H9 (cell line): ENCODE measurements around the gene SPATA25. TPM values are rescaled to one million over a fixed set of nuclear protein-coding genes. Genes with fewer than 3 reads are reported as not detected.

ENCODE experiments used
- DNase-seq: peaks from one replicate; pipeline ENCODE4 v3.0.0-alpha.2; 2017
- H2AFZ ChIP-seq: one replicate; pipeline ENCODE4 v1.6.1; 2013; ENCODE audit warnings: mild to moderate bottlenecking, low read length, control low read depth, moderate library complexity
- H2AK5ac ChIP-seq: 2 replicates; pipeline ENCODE4 v1.6.1; 2013; ENCODE audit warnings: low read length, control low read depth, mixed read lengths; ENCODE audit not compliant: insufficient read length
- H2BK120ac ChIP-seq: one replicate; pipeline ENCODE4 v1.6.1; 2013; ENCODE audit warnings: low read depth, mild to moderate bottlenecking, low read length, control low read depth, inconsistent platforms; ENCODE audit not compliant: poor library complexity, severe bottlenecking
- H2BK12ac ChIP-seq: 2 replicates; pipeline ENCODE4 v1.6.1; 2013; ENCODE audit warnings: low read length, control low read depth, mixed read lengths, low read depth; ENCODE audit not compliant: insufficient read length
- H2BK15ac ChIP-seq: 2 replicates; pipeline ENCODE4 v1.6.1; 2013; ENCODE audit warnings: low read depth, low read length, control low read depth
- H2BK20ac ChIP-seq: one replicate; pipeline ENCODE4 v1.6.1; 2013; ENCODE audit warnings: low read depth, mild to moderate bottlenecking, low read length, control low read depth, inconsistent platforms; ENCODE audit not compliant: poor library complexity, severe bottlenecking
- H2BK5ac ChIP-seq: 2 replicates; pipeline ENCODE4 v1.6.1; 2013; ENCODE audit warnings: low read length, control low read depth, mixed read lengths; ENCODE audit not compliant: insufficient read length
- H3K14ac ChIP-seq: 2 replicates; pipeline ENCODE4 v1.6.1; 2013; ENCODE audit warnings: low read length, control low read depth; ENCODE audit not compliant: insufficient read depth
- H3K18ac ChIP-seq: 2 replicates; pipeline ENCODE4 v1.6.1; 2013; ENCODE audit warnings: low read depth, mild to moderate bottlenecking, mixed read lengths, low read length, control low read depth; ENCODE audit not compliant: insufficient read length
- H3K23ac ChIP-seq: 2 replicates; pipeline ENCODE4 v1.6.1; 2013; ENCODE audit warnings: low read length, control low read depth, mixed read lengths, low read depth; ENCODE audit not compliant: insufficient read length
- H3K23me2 ChIP-seq: 2 replicates; pipeline ENCODE4 v1.6.1; 2013; ENCODE audit warnings: low read depth, mild to moderate bottlenecking, mixed read lengths, low read length, control low read depth; ENCODE audit not compliant: insufficient read length, poor library complexity, severe bottlenecking
- H3K27ac ChIP-seq: 2 replicates; pipeline ENCODE4 v1.5.1; 2013; ENCODE audit warnings: low read length, control low read depth, mixed read lengths, low read depth; ENCODE audit not compliant: insufficient read length
- H3K27me3 ChIP-seq: 2 replicates; pipeline ENCODE4 v1.6.1; 2013; ENCODE audit warnings: low read length, control low read depth, inconsistent platforms; ENCODE audit not compliant: insufficient read depth
- H3K4ac ChIP-seq: 2 replicates; pipeline ENCODE4 v1.6.1; 2013; ENCODE audit warnings: low read depth, mild to moderate bottlenecking, control low read depth, inconsistent platforms, low read length, moderate library complexity
- H3K4me1 ChIP-seq: 2 replicates; pipeline ENCODE4 v1.6.1; 2013; ENCODE audit warnings: low read length, control low read depth, inconsistent platforms; ENCODE audit not compliant: insufficient read depth
- H3K4me2 ChIP-seq: 2 replicates; pipeline ENCODE4 v1.6.1; 2013; ENCODE audit warnings: low read length, control low read depth, mixed read lengths; ENCODE audit not compliant: insufficient read length, insufficient read depth
- H3K56ac ChIP-seq: 2 replicates; pipeline ENCODE4 v1.6.1; 2013; ENCODE audit warnings: low read depth, mild to moderate bottlenecking, mixed read lengths, low read length, control low read depth; ENCODE audit not compliant: insufficient read length
- H3K79me1 ChIP-seq: 2 replicates; pipeline ENCODE4 v1.6.1; 2013; ENCODE audit warnings: low read depth, mild to moderate bottlenecking, moderate library complexity, low read length, control low read depth, inconsistent platforms; ENCODE audit not compliant: insufficient read depth, poor library complexity, severe bottlenecking
- H3K79me2 ChIP-seq: 2 replicates; pipeline ENCODE4 v1.6.1; 2013; ENCODE audit warnings: low read length, control low read depth, inconsistent platforms; ENCODE audit not compliant: insufficient read depth
- H3K9ac ChIP-seq: 2 replicates; pipeline ENCODE4 v1.6.1; 2013; ENCODE audit warnings: low read length, control low read depth, mixed read lengths; ENCODE audit not compliant: insufficient read length; ENCODE audit errors: extremely low read depth
- H3K9me3 ChIP-seq: one replicate; pipeline ENCODE4 v1.6.1; 2013; ENCODE audit warnings: low read depth, low read length, inconsistent platforms; ENCODE audit not compliant: control insufficient read depth
- H3T11ph ChIP-seq: one replicate; pipeline ENCODE4 v1.6.1; 2013; ENCODE audit warnings: mild to moderate bottlenecking, low read length, control low read depth, inconsistent platforms
- H4K20me1 ChIP-seq: one replicate; pipeline ENCODE4 v1.6.1; 2013; ENCODE audit not compliant: control insufficient read depth, insufficient read length, insufficient read depth
- H4K5ac ChIP-seq: 2 replicates; pipeline ENCODE4 v1.6.1; 2013; ENCODE audit warnings: low read depth, mild to moderate bottlenecking, mixed read lengths, low read length, control low read depth; ENCODE audit not compliant: insufficient read length
- H4K8ac ChIP-seq: replicated peaks from 2 replicates; pipeline ENCODE4 v1.6.1; 2013; ENCODE audit warnings: low read length, control low read depth, mixed read lengths, low read depth; ENCODE audit not compliant: insufficient read length
- H4K91ac ChIP-seq: 2 replicates; pipeline ENCODE4 v1.6.1; 2013; ENCODE audit warnings: low read depth, mild to moderate bottlenecking, moderate library complexity, mixed read lengths, low read length, control low read depth; ENCODE audit not compliant: insufficient read length
- H3K27ac Mint-ChIP-seq, 3 experiments: 2 replicates in 2 of 3; 3 replicates in 1 of 3; pipeline ENCODE4 v1.8.0; 2020 to 2021; ENCODE audit warnings: mixed read lengths in 3 of 3, mild to moderate bottlenecking in 1 of 3, moderate library complexity in 1 of 3
- H3K27me3 Mint-ChIP-seq: 2 replicates; pipeline ENCODE4 v1.8.0; 2021; ENCODE audit warnings: low read depth, mild to moderate bottlenecking, moderate library complexity, mixed read lengths
- H3K36me3 Mint-ChIP-seq, 3 experiments: 2 replicates in 2 of 3; 3 replicates in 1 of 3; pipeline ENCODE4 v1.8.0; 2020 to 2021; ENCODE audit warnings: low read depth in 3 of 3, mixed read lengths in 3 of 3; ENCODE audit not compliant: insufficient read depth in 1 of 3
- H3K4me1 Mint-ChIP-seq, 2 experiments: 2 replicates each; pipeline ENCODE4 v1.8.0; 2020; ENCODE audit warnings: mixed read lengths in 2 of 2
- H3K4me3 Mint-ChIP-seq, 2 experiments: 2 replicates in 1 of 2; 3 replicates in 1 of 2; pipeline ENCODE4 v1.8.0; 2020 to 2021; ENCODE audit warnings: mild to moderate bottlenecking in 2 of 2, mixed read lengths in 2 of 2, moderate library complexity in 1 of 2
- H3K9me3 Mint-ChIP-seq, 2 experiments: 2 replicates in 1 of 2; 3 replicates in 1 of 2; pipeline ENCODE4 v1.8.0; 2020; ENCODE audit warnings: mild to moderate bottlenecking in 2 of 2, mixed read lengths in 2 of 2, moderate library complexity in 1 of 2
- WGBS: extraction: QIAGEN DNeasy Blood & Tissue Kit; methylation state at CpG from one replicate; pipeline ENCODE4 v1.1.7; 2013; ENCODE audit warnings: missing lambda C conversion rate, low lambda C conversion rate, mixed read lengths; ENCODE audit not compliant: insufficient read length; ENCODE audit errors: extremely low coverage; 5-methylcytosine and 5-hydroxymethylcytosine counted together
- total RNA-seq: library from RNA; stranded (reverse); gene quantifications from 2 replicates; pipeline ENCODE4 v1.2.1, GENCODE V29; 2021
- TF ChIP-seq, protein P1 (sequence below): fragments of 200-600 bp; sonication (generic); conservative IDR thresholded peaks from 3 replicates; pipeline ENCODE4 v1.8.0; 2021; ENCODE audit warnings: antibody characterized with exemption, mild to moderate bottlenecking

SPATA25 gene
- total RNA-seq, 1 experiment from 2014 or later = 2.4 TPM

GRCh38 chr20:45883100-45883469 is 4.3 kb downstream of the SPATA25 start:
- H2AFZ ChIP-seq = no peak overlapping the region
- no peak for DNase-seq
- H2BK15ac ChIP-seq = no peak overlapping the region
- H3K27me3 Mint-ChIP-seq = no peaks in the 10 kb centered on the region
- no peak overlapping the region for H3K56ac ChIP-seq
- H3K9me3 Mint-ChIP-seq = no peaks in the 10 kb centered on the region; a peak in 1 of 5 replicates
- H3K4me2 ChIP-seq = no peak overlapping the region
- peaks cover 5% of the 10 kb centered on the region for H3K23me2 ChIP-seq
- TF ChIP-seq, protein P1, sequence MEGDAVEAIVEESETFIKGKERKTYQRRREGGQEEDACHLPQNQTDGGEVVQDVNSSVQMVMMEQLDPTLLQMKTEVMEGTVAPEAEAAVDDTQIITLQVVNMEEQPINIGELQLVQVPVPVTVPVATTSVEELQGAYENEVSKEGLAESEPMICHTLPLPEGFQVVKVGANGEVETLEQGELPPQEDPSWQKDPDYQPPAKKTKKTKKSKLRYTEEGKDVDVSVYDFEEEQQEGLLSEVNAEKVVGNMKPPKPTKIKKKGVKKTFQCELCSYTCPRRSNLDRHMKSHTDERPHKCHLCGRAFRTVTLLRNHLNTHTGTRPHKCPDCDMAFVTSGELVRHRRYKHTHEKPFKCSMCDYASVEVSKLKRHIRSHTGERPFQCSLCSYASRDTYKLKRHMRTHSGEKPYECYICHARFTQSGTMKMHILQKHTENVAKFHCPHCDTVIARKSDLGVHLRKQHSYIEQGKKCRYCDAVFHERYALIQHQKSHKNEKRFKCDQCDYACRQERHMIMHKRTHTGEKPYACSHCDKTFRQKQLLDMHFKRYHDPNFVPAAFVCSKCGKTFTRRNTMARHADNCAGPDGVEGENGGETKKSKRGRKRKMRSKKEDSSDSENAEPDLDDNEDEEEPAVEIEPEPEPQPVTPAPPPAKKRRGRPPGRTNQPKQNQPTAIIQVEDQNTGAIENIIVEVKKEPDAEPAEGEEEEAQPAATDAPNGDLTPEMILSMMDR = no peak
- H3K23ac ChIP-seq = no peak overlapping the region
- no peak overlapping the region for H3K18ac ChIP-seq
- H3K79me2 ChIP-seq = peaks cover 5% of the 10 kb centered on the region; the same call in 1 of the 2 replicates
- no CpG with 5 or more reads among the region's 9 CpGs for WGBS
- no peak overlapping the region for H3K4ac ChIP-seq
- H4K5ac ChIP-seq = no peak overlapping the region
- no peak overlapping the region for H2BK20ac ChIP-seq
- H4K8ac ChIP-seq = no peak overlapping the region
- no peak overlapping the region for H2BK5ac ChIP-seq
- H3K4me1 Mint-ChIP-seq = peaks cover 5 to 9% of the 10 kb centered on the region in 2 experiments
- H3K14ac ChIP-seq = no peak overlapping the region
- peaks cover 19 to 32% (median 24%) of the 10 kb centered on the region in 3 experiments for H3K36me3 Mint-ChIP-seq
- peak overlapping the region; percentile 12 to 72; a peak in 2 of 5 replicates for H3K4me3 Mint-ChIP-seq
- H3K27ac Mint-ChIP-seq = no peak overlapping the region
- H3T11ph ChIP-seq = no peak overlapping the region
- H3K27me3 ChIP-seq = no peaks in the 10 kb centered on the region
- H2BK120ac ChIP-seq = no peak overlapping the region
- H3K9ac ChIP-seq = no peak overlapping the region
- H3K4me1 ChIP-seq = no peaks in the 10 kb centered on the region
- H2AK5ac ChIP-seq = no peak overlapping the region
- no peaks in the 10 kb centered on the region for H3K79me1 ChIP-seq
- no peak overlapping the region for H4K91ac ChIP-seq
- no peak overlapping the region for H3K27ac ChIP-seq
- no peaks in the 10 kb centered on the region for H4K20me1 ChIP-seq
- H2BK12ac ChIP-seq = no peak overlapping the region
- H3K9me3 ChIP-seq = no peaks in the 10 kb centered on the region
